Measurements from ENCODE around the gene GMDS.

Gene GMDS

GRCh38 chr6:1971612-1972011 lies 273.8 kb downstream of the GMDS start:
- DNase-seq = no peak

DNA sequence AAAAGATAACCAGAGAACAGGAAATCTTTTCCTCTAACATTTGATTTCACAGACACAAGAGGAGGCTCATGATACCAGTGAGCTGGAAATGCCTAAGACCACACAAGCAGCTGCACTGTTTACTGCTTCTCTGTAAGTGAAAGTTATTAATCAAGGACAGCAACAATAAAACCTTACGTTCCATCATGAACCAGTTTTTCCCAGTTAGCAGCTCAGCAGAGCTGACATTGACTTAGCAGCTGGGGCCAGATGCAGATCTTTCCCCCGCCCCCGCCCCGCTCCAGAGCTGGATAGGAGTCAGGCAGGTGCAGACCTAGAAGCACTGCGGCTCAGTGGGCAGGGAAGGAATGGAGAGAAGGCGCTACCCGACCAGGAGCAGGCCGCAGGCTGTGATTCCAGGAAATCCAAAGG lies 275.2 kb downstream of the GMDS start:
- DNase-seq = no peak

- DNase-seq = no peak
These were observed 278.7 kb downstream of the GMDS start for GRCh38 chr6:1966713-1967112.

DNA sequence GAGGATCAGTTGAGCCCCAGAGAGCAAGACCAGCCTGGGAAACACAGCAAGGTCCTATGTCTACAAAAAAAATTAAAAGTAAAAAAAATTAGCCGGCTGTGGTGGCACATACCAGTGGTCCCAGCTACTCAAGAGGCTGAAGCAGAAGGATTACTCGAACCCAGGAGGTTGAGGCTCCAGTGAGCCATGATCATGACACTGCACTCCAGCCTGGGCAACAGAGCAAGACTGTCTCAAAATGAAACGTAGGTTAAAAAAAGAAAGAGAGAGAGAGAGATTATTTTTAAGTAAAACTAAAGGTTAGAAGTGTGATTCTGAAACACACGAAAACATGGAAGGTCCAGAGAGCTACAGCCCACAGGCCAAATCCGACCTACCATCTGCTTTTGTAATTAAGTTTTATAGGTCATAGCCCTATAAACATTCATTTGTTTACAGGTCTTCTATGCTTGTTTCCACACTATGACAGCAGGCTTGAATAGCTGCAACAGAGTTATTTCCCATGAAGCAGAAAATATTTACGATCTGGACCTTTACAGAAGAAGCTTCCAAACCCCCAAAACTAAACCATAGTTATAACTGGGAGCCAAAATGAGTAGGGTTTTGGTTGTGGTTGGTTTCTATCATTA lies 279.7 kb downstream of the GMDS start:
- no peak for DNase-seq

GRCh38 chr6:1963596-1963995 lies 281.8 kb downstream of the GMDS start:
- DNase-seq = no peak

GRCh38 chr6:1962201-1962600 lies 283.2 kb downstream of the GMDS start:
- DNase-seq = no peak

DNA sequence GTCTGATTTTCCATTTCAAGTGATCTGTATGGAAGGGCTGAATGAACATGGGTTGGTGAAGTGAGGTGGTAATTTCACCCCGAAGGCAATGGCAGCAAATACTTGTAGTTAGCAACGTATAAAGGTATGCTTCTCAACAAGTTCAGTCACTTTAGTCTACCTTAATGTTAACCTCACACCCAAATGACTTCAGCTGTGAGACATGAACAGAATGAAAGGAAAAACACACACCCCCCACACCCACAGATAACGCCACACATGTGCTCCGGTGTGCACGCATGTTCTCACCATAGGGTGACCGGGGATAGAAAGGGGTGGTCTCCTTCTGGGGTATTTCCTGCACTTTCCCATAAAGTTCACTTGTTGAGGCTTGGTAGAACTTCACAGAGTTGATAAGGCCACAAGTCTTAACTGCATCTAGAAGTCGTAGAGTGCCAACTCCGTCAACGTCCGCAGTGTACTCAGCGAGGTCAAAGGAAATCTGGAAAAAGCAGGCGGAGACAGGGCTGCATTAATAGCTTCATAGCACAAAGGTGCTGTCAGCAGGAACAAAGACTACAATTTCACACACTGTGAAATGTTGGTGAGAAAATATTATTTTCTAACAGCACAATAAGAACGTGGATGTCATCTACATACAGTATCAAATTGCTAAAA lies 284.8 kb downstream of the GMDS start:
- no peak for DNase-seq

DNA sequence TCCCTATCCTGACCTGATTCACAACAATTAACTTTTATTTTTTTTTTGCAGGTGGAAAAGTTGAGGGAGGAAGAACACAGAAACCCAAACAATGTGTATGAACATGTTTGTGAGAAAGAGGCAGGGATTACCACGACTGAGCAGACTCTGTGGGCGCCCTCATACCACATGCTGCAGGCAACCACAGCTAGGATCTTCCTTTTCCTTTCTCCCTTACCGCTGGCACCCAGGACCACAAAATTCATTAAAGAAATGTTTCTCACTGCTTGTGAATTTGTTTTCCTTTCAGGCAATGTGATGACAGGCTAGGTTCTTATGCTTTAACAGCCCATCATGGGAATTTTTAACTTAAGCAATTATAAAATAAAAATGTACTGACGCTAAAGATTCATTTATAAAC lies 287.1 kb downstream of the GMDS start:
- no peak for DNase-seq

DNA sequence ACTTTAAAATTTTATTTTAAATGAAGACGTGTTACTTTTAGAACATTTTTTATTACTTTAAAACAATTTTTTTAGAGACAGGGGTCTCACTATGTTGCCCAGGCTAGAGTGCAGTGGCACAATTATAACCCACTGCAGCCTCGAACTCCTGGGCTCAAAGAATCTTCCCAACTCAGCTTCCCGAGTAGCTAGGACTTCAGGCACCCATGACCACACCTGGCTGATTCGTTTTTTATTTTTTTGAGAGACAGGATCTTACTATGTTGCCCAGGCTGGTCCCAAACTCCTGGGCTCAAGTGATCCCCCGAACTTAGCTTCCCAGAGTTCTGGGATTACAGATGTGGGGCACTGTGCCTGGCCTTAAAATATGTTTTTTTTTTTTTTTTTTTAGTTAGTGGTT lies 287.7 kb downstream of the GMDS start:
- no peak for DNase-seq

GRCh38 chr6:1952740-1953360 lies 292.6 kb downstream of the GMDS start:
- DNase-seq = no peak

GRCh38 chr6:1950631-1951030 lies 294.8 kb downstream of the GMDS start:
- no peak for DNase-seq

DNA sequence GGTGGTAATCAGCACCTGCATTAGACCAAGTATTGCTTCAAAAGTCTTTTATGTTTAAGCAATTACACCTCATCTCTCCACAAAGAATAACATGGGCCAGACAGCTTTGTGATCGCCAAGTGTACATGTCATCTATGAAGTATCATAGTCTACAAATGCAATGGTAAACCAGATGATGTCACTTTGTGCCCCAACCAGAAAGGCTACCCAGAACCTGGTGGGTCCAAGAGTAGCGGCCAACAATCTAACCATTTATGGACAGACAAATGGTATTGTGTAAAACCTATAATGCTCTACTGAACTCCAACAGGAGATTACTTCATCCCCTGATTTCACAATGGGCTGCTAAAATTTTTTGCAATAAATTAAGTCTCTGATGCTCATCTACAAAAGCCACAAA lies 295.9 kb downstream of the GMDS start:
- no peak for DNase-seq

GRCh38 chr6:1947922-1948321 lies 297.5 kb downstream of the GMDS start:
- no peak for DNase-seq

DNA sequence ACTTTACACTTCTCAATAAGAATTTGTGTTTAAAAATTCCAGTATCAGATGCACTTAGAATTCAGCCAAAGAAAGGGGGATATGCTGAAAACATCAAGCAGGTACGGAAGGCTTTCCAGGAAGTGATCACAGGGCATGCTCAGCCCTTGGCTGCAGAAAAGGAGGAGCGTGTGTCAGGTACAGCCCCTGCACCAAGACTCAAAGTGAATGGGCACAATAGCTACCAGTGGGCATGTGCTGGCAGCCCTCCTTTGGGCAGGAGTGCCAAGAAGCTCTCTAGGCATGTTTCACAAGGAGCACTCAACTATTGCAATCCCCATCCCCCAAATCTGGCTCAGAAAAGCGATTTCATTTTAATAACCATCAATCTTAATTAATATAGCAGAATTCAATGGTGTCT lies 298.8 kb downstream of the GMDS start:
- DNase-seq = no peak

GRCh38 chr6:1945235-1945832 lies 300.1 kb downstream of the GMDS start:
- DNase-seq = peak; percentile 1

GRCh38 chr6:1942834-1943233 lies 302.6 kb downstream of the GMDS start:
- no peak for DNase-seq

DNA sequence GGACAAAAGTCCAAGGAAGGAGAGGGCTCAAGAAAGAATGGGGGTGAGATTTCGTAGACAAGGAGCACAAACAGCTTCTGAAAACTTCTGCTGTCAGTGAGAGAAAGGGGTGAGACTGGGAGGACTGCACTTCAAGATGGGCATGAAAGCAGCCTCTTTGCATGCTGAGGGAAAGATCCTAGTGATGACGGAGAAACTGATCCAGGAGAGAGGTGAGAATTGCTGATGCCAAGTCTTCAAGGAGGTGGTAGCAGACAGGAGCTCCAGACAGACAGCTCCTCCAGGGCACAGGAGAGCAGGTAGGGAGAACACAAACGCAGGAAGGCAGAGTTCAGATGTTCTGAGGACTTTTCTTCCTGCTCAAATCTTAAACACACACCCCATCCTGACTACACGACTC lies 303.9 kb downstream of the GMDS start:
- no peak for DNase-seq

GRCh38 chr6:1940381-1940780 lies 305.0 kb downstream of the GMDS start:
- DNase-seq = no peak

- DNase-seq = no peak
These were observed 312.1 kb downstream of the GMDS start for GRCh38 chr6:1933292-1933691.

DNA sequence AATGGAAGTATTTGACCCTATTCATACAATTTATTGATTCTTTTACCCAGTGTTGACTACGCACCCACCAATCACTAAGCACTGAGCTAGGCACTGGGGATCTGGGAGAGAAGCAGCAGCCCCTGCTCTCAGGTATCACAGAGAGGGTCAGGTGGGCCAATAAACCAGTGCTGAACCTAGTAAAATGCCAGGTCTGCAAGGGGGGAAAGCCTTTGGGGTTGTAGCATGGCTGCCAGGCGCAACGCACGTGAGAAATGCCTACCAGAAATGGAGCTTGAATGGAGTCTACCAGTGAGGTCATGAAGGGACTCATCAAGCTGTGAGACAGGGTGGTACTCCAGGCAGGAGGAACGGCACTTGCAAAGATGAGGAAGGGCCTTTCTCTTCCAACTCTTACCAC lies 313.6 kb downstream of the GMDS start:
- DNase-seq = no peak

- no peak for DNase-seq
These were observed 315.0 kb downstream of the GMDS start for GRCh38 chr6:1930356-1930755.

DNA sequence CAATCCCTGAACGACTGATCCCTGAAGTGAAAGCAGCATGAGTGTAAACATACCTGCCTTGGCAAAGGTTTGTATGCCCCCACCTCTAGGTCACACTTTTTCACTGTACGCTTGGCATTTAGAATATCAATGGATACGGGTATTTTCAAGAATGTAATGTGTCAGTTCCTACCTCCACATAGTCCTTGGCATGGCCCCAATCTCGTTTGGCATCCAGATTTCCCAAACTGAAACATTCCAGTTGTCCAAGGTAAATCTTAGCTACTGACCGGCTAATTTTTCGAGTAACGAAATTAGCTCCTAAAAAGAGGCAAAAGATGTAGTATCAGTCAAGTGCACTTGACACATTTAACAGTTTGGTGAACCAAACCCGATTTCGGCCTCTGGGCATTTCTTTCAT lies 315.5 kb downstream of the GMDS start:
- DNase-seq = no peak

DNA sequence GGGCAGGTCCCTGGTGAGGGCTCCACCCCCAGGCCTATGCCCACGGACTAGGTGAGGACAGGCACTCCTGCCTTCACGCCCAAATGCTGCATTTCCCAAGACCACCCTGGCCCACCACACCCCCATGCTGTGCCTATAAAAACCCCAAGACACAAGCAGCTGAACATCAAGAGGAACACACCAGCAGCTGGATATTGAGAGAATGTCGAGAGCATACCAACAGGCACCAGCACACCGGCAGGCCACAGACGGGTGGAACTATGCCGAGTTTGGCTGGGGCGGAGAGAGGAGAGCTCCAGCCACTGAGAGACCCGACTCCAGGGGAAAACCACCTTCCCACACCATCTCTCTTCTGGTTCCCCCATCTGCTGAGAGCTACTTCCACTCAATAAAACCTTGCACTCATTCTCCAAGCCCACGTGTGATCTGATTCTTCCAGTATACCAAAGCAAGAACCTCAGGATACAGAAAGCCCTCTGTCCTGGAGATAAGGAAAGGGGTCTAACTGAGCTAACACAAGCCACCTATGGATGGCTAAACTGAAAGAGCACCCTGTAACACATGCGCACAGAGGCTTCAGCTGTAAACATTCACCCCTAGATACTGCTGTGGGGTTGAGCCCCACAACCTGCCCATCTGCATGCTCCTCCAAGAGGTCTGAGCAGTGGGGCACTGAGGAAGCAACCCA lies 319.5 kb downstream of the GMDS start:
- no peak for DNase-seq

DNA sequence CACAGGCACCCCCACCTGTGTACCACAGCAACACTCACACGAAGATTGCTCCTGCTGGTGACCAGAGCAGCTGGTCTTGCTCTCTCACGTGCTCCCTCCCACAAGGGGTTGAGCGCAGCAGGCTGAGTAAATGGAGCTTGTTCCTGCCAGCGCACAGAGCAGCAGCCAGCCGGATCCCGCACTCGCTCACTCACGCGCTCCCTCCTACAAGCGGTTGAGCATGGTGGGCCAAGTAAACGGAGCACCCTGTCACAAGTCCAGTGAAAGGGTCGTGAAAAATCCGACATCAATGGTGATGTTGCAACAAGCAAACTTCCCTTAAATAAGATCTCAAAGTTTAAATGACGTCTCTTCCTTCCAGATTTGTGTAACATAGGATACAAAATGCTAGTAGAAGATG lies 322.0 kb downstream of the GMDS start:
- no peak for DNase-seq

All from activated CD4-positive, alpha-beta T cell treated with anti-CD3 and anti-CD28 coated beads, Interleukin-10, Interleukin-2, amounts not matched to agents 100 ng/mL and 50 ng/mL, durations not matched to agents 16 hours and 8 hours (primary cell).